Esophagus muscularis mucosa (tissue), 3 donors: ENCODE data around the gene EDDM3A.

Source experiments
- POLR2AphosphoS5 ChIP-seq, 2 donors: sonication (generic); formaldehyde crosslinking; IDR thresholded peaks; one replicate each; pipeline ENCODE4 v1.6.1; 2017; ENCODE audit warnings: antibody characterized with exemption in 2 of 2
- TF ChIP-seq, protein P1 (sequence below), 3 experiments: fragments of 200-600 bp in 2 of 3; fragments of 450-650 bp in 1 of 3; sonication (generic) in 2 of 3; IDR thresholded peaks; one replicate each; pipeline ENCODE4 v1.5.1; 2017 to 2019; ENCODE audit warnings: antibody characterized with exemption in 3 of 3, mild to moderate bottlenecking in 2 of 3, moderate library complexity in 1 of 3

- TF ChIP-seq, protein P1, sequence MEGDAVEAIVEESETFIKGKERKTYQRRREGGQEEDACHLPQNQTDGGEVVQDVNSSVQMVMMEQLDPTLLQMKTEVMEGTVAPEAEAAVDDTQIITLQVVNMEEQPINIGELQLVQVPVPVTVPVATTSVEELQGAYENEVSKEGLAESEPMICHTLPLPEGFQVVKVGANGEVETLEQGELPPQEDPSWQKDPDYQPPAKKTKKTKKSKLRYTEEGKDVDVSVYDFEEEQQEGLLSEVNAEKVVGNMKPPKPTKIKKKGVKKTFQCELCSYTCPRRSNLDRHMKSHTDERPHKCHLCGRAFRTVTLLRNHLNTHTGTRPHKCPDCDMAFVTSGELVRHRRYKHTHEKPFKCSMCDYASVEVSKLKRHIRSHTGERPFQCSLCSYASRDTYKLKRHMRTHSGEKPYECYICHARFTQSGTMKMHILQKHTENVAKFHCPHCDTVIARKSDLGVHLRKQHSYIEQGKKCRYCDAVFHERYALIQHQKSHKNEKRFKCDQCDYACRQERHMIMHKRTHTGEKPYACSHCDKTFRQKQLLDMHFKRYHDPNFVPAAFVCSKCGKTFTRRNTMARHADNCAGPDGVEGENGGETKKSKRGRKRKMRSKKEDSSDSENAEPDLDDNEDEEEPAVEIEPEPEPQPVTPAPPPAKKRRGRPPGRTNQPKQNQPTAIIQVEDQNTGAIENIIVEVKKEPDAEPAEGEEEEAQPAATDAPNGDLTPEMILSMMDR (IDR thresholded peaks at IDR 0.05) = peak; percentile 53 to 61 (median 54)
- no peak for TF ChIP-seq POLR2AphosphoS5 (IDR thresholded peaks at IDR 0.05)
Measured at GRCh38 chr14:20697273-20698017, 48.2 kb upstream of the EDDM3A start.
